Pons (tissue), 1 donor: ENCODE data around the gene CHL1.

Experiments used
- DNase-seq: peaks from one replicate; pipeline ENCODE4 v3.0.0-alpha.2; 2016; ENCODE audit warnings: low spot score

The CHL1 gene, protein sequence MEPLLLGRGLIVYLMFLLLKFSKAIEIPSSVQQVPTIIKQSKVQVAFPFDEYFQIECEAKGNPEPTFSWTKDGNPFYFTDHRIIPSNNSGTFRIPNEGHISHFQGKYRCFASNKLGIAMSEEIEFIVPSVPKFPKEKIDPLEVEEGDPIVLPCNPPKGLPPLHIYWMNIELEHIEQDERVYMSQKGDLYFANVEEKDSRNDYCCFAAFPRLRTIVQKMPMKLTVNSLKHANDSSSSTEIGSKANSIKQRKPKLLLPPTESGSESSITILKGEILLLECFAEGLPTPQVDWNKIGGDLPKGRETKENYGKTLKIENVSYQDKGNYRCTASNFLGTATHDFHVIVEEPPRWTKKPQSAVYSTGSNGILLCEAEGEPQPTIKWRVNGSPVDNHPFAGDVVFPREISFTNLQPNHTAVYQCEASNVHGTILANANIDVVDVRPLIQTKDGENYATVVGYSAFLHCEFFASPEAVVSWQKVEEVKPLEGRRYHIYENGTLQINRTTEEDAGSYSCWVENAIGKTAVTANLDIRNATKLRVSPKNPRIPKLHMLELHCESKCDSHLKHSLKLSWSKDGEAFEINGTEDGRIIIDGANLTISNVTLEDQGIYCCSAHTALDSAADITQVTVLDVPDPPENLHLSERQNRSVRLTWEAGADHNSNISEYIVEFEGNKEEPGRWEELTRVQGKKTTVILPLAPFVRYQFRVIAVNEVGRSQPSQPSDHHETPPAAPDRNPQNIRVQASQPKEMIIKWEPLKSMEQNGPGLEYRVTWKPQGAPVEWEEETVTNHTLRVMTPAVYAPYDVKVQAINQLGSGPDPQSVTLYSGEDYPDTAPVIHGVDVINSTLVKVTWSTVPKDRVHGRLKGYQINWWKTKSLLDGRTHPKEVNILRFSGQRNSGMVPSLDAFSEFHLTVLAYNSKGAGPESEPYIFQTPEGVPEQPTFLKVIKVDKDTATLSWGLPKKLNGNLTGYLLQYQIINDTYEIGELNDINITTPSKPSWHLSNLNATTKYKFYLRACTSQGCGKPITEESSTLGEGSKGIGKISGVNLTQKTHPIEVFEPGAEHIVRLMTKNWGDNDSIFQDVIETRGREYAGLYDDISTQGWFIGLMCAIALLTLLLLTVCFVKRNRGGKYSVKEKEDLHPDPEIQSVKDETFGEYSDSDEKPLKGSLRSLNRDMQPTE (N-terminal part only)

DNA sequence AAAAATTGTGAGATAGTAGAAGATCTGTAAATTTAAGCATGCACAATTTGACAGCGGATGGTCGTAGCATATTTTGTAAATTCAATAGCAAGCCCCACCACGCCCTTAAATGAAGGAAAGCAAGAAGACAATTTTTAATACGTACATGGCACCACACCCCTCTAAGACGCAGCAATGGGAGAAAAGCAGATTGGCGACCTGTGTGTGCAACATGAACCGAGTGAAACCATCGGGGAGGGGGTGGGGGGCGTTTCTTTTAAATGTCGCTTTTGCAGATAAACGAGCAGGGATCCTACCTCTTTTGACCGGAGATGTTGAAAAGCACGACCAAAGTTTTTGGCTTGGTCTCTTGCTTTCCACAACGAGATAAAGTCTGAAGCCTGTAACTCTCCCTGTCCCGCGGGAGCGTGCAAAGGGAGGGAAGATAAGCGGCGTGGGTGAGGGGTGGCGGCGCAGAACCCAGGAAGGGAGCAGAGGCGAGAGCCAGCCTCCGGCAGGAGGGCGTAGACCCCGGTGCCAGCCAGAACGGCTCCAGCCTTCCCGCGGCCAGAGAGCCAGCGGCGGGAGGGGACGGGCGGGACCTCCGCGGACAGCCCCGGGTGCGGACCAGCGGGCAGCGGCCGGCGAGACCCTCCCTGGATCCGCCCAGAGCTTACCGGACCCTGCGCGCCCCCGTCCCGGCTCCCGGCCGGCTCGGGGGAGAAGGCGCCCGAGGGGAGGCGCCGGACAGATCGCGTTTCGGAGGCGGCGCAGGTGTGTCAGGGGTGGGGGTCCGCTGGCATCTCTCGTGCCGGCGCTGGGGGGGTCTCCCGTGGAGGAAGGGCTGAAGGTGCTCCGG lies at the start of gene CHL1:
CHL1 (plus strand) TSS at position 453 of the 838 bp plus-strand sequence. CDS start 123,014 bp downstream, outside the sequence.
- DNase-seq = no peak

- DNase-seq = no peak
Observed at GRCh38 chr3:151614-152189, 44.9 kb upstream of the CHL1 start.

DNA sequence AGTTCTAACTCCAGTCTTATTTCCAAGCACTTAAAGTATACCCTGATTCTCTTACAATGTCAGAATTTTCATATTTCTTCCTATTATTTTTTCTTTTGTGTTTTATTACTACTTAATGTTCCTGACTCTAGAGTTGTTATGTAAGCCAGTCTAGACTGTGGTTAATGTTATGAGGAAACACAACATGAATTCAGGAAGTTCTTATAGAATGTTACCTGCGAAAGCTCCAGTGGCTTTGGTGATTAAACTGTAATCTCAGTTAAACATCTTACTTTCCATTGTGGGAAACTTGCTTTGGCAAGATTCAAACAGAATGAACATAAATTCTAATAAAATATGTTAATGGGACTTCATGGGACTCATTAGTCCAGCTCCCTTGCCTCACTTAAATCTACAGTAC lies 36.6 kb upstream of the CHL1 start:
- DNase-seq = no peak

DNA sequence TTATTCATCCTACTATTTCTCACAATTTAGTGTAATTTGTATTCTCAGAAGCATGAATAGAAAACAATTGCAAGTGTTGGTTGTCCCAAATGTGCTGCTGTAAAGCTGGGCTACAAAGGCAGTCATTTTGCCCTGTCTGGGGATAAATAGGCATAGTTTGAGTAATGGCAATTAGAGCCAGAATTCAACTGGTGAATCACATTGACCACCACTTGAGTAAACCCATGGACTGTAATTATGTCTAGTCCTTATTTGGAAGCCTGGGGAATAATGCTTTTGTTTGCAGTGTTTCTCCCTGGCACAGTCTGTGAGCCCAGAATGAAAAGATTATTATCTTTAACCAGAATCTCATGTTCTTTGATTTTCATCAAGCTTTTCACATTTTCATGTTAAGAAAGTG lies 30.5 kb upstream of the CHL1 start:
- DNase-seq = peak; percentile 50

- DNase-seq = no peak
Observed at GRCh38 chr3:166799-167198, 29.8 kb upstream of the CHL1 start.

- no peak for DNase-seq
Observed at GRCh38 chr3:173886-174285, 22.7 kb upstream of the CHL1 start.

GRCh38 chr3:184976-185375 lies 11.6 kb upstream of the CHL1 start:
- DNase-seq = no peak

GRCh38 chr3:192215-192929 lies 4.2 kb upstream of the CHL1 start:
- DNase-seq = no peak

DNA sequence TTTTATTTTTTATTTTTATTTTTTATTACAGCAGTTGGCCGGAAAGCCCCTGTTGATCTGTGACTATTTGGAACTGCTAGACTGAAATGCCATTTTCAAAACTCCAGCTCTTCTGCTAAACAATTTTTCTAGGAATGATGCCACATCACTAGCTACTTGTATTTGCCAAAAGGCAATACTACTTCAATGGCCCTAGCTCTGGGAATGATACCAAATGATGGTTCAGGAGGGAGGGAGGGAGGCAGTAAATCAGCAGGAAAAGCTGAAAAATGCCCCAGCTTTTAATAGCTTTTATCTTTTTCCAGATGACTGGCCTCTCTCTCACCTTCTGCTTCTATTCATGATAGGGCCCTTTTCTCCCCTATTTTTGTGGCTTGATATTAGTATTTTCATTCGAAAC lies 2.6 kb upstream of the CHL1 start:
- peak; percentile 53 for DNase-seq

GRCh38 chr3:194421-194820 lies 2.1 kb upstream of the CHL1 start:
- no peak for DNase-seq

DNA sequence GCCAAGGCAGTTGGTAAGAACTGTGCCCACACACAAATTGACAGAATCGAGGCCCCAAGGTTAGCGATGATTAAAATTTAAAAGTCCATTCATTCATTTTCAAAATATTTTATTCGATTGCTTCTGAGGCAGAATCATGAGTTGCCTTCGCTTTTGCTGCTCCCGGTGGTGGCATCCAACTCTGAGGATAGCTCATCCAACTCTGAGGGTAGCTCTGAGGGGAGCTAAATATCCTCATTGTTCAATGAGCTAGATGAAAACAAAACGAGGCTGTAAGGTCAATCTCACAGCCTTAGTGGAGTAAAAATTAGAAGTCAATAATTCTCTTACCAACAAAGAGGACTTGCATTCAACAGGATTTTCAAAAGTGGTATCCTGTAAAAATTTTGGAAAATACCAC lies 897 bp upstream of the CHL1 start:
- peak; percentile 59 for DNase-seq

DNA sequence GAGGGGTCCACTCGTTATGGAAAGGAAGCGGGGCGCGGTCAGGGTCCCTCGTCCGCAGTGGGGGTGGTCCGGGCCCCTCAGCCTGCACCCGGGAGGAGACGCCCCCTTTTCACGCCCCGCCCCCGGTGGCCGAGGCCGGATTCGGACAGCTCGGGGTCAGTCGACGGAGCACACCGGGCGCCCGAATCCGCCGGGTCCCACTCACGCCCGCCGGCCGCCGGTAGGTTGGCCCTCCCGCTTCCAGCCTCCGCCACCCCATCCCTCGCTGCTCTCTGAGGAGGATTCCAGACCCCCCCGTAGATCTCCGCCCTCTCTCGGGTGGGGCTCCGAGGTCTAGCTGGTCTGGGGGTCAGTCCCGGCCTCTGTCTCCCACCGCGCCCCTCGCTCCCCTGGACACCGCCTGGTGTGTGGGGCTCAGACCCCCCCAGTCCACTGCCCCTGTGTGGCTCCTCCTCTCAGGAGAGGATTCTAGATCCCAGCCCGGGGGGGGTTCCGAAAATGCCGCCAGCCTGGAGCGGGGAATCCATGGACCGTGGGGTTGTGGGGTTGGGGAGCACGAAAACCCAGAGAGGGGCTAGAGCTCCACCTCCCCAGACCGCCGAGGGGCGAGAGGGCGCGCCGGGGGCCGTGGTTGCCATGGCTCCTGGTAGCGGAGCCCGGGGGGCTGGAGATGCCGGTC lies 725 bp downstream of the CHL1 start:
- no peak for DNase-seq

DNA sequence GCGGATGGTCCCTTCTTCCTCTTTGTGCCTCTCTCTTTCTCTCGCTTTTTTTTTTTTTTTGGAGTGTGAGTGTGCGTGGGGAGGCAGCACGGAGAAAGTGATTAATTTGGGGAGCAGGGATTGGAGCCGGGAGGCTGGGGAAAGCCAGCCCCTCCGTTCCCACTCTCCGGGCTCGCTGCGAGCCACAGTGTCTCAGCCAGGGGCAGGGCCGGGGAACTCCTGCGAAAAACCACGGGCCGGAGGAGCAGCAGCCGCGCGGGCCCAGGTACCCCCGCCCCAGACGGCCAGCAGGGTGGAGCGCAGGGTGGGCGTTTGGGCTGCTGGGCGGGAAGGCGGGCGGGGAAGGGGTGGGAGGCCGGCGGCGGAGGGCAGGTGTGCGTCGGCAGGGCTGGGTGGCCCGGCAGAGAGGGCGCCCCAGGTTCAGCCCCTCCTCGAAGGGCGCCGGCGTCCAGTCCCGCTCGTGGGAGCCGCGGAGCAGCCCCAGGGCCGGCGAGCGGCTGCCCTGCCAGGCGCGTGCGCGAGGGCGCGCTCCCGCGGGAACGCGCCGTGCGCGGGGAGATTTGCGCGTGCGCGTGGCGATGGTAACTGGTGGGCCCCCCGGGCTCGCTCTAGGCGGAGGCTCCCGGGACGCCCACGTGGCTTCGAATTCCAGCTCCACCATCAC lies 1.4 kb downstream of the CHL1 start:
- DNase-seq = no peak

DNA sequence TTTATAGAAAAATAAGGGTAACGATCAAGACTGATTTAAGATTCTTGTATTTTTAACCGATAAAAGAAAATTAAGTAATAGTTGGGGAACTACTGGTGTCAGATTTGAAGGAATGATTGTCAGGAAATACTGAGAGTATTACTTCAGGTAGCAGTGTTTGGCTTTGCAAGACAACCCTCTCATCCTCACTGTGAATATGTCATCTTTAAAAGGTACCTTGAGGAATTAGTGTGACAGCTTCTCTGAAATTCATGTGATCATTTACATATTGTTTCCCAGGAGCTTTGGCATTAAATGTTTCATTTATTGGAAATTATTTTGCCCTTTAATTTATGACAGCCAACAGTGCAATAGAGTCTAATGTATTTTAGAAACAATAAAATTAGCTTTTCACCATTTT lies 3.3 kb downstream of the CHL1 start:
- no peak for DNase-seq

DNA sequence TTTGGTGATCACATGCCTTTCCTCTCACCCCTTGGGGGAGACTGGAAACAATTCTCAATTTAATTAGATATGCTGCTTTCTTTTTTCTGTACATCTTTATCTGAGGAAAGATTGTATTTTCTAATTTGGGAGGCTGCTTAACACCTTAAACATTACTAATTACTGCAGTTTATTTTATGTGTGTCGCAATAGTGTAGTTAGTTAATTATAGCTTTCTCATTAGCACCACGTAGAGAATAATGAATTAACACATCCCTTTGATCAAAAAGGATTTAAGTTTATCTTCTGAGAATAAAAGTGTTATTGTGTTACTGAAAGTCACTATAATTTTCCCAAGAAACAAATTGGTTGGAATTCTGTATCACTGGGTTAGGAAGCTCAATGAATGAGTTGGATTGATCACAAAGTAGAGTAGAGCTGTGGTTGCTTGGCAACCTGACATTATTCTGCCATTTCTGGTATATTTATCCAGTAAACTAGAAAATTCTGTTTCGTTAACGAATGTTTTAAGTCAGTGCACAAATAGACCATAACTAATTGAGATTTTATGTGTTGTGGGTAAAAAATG lies 4.3 kb downstream of the CHL1 start:
- DNase-seq = no peak

- DNase-seq = no peak
Observed at GRCh38 chr3:204102-204501, 7.5 kb downstream of the CHL1 start.

DNA sequence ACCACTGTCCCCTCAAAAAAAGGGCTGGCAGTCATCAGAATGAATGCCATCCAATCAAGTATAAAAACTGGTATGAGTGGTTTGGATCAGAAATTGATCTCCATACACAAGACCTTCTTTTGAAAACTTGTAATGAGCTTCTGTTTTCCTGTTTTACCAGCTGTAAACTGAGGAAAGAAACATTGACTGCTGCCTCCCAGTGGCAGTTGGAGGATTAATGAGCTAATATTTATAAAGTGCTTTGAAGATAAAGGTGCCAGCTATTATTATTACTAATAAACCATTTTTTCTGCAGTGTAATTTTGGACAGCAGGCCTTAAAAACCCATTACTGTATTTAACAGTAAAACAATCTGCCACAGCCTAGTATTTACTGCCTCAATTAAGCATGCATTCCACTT lies 11.4 kb downstream of the CHL1 start:
- DNase-seq = no peak

DNA sequence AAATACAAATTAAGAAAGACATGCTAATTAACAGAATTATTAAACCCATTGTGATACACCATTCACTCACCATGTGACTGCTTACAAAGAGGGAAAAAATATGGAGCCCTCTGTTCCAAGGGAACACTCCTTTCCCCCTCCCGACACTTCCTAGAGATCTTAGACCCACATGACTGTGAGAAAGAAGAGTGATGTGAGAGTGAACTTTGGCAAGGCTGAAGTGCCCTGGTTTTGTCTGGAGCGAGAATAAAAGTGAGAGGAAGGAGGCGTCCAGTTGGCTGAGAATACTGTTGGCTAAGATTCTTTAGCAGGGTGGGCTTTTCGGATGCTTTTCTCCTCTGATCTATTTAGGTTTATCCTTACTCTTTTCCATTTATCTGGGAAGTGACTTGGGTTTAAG lies 14.1 kb downstream of the CHL1 start:
- DNase-seq = peak; percentile 53

- DNase-seq = no peak
Observed at GRCh38 chr3:212432-212831, 15.9 kb downstream of the CHL1 start.
